ENCODE measurements around the gene PDZD2. TPM values are rescaled to one million over a fixed set of nuclear protein-coding genes. Genes with fewer than 3 reads are reported as not detected.

The PDZD2 gene
- total RNA-seq, 1 experiment from 2014 or later, result 0.37 TPM

DNA sequence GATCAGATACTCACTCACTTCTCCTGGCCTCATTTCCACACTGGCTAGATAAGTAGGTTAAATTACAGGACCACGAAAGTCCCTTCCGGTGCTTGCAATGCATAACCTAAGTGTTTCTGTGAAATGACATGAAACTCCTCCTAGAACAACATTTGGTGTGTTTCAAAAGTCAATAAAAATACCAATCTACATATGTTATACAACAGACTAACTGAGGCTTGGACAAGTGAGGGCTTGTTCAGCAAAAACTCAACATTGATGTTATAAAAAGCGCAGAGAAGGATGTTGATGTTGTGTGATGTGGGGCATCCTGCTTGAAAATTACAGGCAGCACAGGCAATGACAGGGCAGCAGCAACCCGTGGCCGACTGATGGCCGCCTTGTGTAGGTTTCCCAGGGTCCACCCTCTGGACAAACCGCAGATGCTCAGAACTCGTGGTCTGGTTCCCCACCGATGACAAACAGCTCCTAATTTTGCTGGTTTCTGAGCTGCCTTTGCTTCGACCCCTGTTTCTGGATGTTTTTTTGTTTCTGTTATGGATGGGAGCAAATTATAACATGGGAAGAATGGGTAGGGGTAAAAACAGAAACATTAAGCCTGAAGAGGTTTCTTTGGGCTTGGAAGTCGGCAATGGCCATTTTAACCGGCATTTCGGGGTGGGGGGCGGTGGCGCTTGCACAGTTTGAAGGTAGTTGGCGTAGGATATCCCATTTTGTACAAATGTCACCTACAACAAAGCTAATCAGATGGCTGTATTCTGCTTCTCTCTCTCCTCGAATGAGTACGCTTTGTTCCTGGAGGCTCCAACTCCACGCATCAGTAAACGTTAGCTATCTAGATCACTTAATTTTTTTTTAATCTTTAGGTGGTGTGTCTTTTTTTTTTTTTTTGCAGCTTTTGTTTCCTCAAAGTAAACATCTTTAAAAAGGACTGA, 116.1 kb downstream of the PDZD2 start:
- Histone ChIP-seq H3K27ac (ENCODE audit: low read depth, low read length) (no peak overlapping the region), H3K4me1 (ENCODE audit: control insufficient read depth in 1 of 2, insufficient read depth in 2 of 2, low read length in 2 of 2) (no peaks in the 10 kb centered on the region), H3K9me3 (ENCODE audit: control insufficient read depth in 1 of 2, insufficient read depth in 1 of 2, low read depth in 1 of 2, low read length in 2 of 2) (no peaks in the 10 kb centered on the region), H3K9me2 (ENCODE audit: insufficient read depth) (no peaks in the 10 kb centered on the region), H3K4me2 (ENCODE audit: low read length) (no peak overlapping the region), H3K36me3 (ENCODE audit: control insufficient read depth in 1 of 2, insufficient read depth in 2 of 2, low read length in 2 of 2) (no peaks in the 10 kb centered on the region), H3K27me3 (ENCODE audit: insufficient read depth, low read length) (no peaks in the 10 kb centered on the region), H3K4me3 (replicated peaks in 1 of 2; ENCODE audit: low read depth in 1 of 2, low read length in 2 of 2) (no peak overlapping the region), H3K9ac (ENCODE audit: low read length) (no peak overlapping the region), H2AFZ (ENCODE audit: low read depth, low read length, poor library complexity, severe bottlenecking) (no peak overlapping the region), H3K79me2 (ENCODE audit: insufficient read depth, low read length) (no peaks in the 10 kb centered on the region), H4K20me1 (ENCODE audit: insufficient read depth) (no peaks in the 10 kb centered on the region)
- ChIA-PET POLR2A (no interaction called here), CTCF (no interaction called here), RAD21 (ENCODE audit: low non-redundant PET in 1 of 2, low total read pairs in 2 of 2, uncharacterized antibody in 2 of 2, unreplicated experiment in 2 of 2) (no interaction called here)
- ATAC-seq (no peak), DNase-seq (ENCODE audit: low read depth, low spot score) (no peak)
- intact Hi-C loops (cut with micrococcal nuclease), result no loop called here
- TF ChIP-seq ZBTB33 (IDR thresholded peaks at IDR 0.05; ENCODE audit: extremely low read depth, insufficient replicate concordance, low read length) (no peak), ZNF274 (IDR thresholded peaks at IDR 0.05; ENCODE audit: low read depth, low read length) (no peak), SP1 (IDR thresholded peaks at IDR 0.05; ENCODE audit: low read depth) (no peak), CBX3 (IDR thresholded peaks at IDR 0.05; ENCODE audit: low read depth) (no peak), ELF1 (IDR thresholded peaks at IDR 0.05; ENCODE audit: borderline replicate concordance, low read depth) (no peak), SIN3A (IDR thresholded peaks at IDR 0.05; ENCODE audit: low read depth) (no peak)
- BruUV-seq (replicated peaks), result no TSS peak
